HEK293 (cell line): ENCODE data around the gene PARVA.

Experiments
- GLI4 ChIP-seq: fragments of 450-650 bp; formaldehyde crosslinking; IDR thresholded peaks from 2 replicates; pipeline ENCODE4 v1.5.1; 2016; ENCODE audit warnings: missing biosample characterization, missing genetic modification characterization
- MYNN ChIP-seq: fragments of 450-650 bp; formaldehyde crosslinking; IDR thresholded peaks from 2 replicates; pipeline ENCODE4 v1.5.1; 2016; ENCODE audit warnings: missing biosample characterization, missing genetic modification characterization, borderline replicate concordance
- MZF1 ChIP-seq: fragments of 450-650 bp; formaldehyde crosslinking; IDR thresholded peaks from 2 replicates; pipeline ENCODE4 v1.5.1; 2017; ENCODE audit warnings: missing biosample characterization, missing genetic modification characterization, borderline replicate concordance
- ZBTB7A ChIP-seq: fragments of 450-650 bp; formaldehyde crosslinking; IDR thresholded peaks from 2 replicates; pipeline ENCODE4 v1.5.1; 2016; ENCODE audit warnings: low read depth, missing biosample characterization, missing genetic modification characterization
- ZFHX2 ChIP-seq: fragments of 450-650 bp; formaldehyde crosslinking; conservative IDR thresholded peaks from 2 replicates; pipeline ENCODE4 v1.5.1; 2016; ENCODE audit warnings: missing biosample characterization, missing genetic modification characterization
- ZNF274 ChIP-seq, 2 experiments: fragments of 200-500 bp in 1 of 2; fragments of 450-650 bp in 1 of 2; sonication (Bioruptor generic) in 1 of 2; formaldehyde crosslinking in 1 of 2; IDR thresholded peaks; 2 replicates each; pipeline versions ENCODE4 v1.5.1 to v1.6.1; 2014 to 2016; ENCODE audit warnings: borderline replicate concordance in 1 of 2, inconsistent platforms in 1 of 2, low read length in 1 of 2, missing biosample characterization in 1 of 2, missing genetic modification characterization in 1 of 2
- ZNF350 ChIP-seq: fragments of 450-650 bp; formaldehyde crosslinking; IDR thresholded peaks from 2 replicates; pipeline ENCODE4 v1.5.0; 2017; ENCODE audit warnings: missing biosample characterization, mild to moderate bottlenecking, missing genetic modification characterization
- ZNF366 ChIP-seq: fragments of 450-650 bp; formaldehyde crosslinking; conservative IDR thresholded peaks from 2 replicates; pipeline ENCODE4 v1.5.1; 2016; ENCODE audit warnings: missing biosample characterization, missing genetic modification characterization
- ZNF660 ChIP-seq: fragments of 450-650 bp; IDR thresholded peaks from 2 replicates; pipeline ENCODE4 v1.5.1; 2018; ENCODE audit warnings: missing biosample characterization, mild to moderate bottlenecking, missing genetic modification characterization
- TF ChIP-seq, protein P1 (sequence below): fragments of 450-650 bp; formaldehyde crosslinking; IDR thresholded peaks from 2 replicates; pipeline ENCODE4 v1.5.1; 2016; ENCODE audit warnings: missing biosample characterization, missing genetic modification characterization
- TF ChIP-seq, protein P2 (sequence below): IDR thresholded peaks from 2 replicates; pipeline ENCODE4 v1.6.1; 2011; ENCODE audit warnings: mild to moderate bottlenecking, low read depth, low read length, borderline replicate concordance
- TF ChIP-seq, protein P3 (sequence below): fragments of 450-650 bp; formaldehyde crosslinking; IDR thresholded peaks from 2 replicates; pipeline ENCODE4 v1.5.1; 2017; ENCODE audit warnings: missing biosample characterization, missing genetic modification characterization

DNA sequence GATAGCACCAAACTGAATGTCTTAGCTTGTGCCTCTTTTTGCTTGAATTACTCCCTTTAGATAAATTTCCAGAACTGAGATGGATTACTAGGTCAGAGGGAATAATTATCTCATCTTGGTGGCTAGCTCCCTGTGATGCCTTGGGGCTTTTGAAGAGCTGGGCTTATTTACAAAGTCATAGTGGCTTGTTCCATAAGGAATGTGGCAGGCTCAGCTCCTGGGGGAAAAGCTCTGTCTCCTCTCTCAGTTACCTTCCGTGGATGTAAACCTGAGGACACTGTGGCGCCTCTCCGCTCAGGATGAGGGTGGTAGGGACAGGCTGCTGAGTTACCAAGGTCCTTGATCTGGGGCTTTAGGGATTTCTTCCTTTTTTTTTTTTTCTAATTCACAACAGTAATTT, 121.7 kb downstream of the PARVA start:
- TF ChIP-seq, protein P1, sequence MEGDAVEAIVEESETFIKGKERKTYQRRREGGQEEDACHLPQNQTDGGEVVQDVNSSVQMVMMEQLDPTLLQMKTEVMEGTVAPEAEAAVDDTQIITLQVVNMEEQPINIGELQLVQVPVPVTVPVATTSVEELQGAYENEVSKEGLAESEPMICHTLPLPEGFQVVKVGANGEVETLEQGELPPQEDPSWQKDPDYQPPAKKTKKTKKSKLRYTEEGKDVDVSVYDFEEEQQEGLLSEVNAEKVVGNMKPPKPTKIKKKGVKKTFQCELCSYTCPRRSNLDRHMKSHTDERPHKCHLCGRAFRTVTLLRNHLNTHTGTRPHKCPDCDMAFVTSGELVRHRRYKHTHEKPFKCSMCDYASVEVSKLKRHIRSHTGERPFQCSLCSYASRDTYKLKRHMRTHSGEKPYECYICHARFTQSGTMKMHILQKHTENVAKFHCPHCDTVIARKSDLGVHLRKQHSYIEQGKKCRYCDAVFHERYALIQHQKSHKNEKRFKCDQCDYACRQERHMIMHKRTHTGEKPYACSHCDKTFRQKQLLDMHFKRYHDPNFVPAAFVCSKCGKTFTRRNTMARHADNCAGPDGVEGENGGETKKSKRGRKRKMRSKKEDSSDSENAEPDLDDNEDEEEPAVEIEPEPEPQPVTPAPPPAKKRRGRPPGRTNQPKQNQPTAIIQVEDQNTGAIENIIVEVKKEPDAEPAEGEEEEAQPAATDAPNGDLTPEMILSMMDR = no peak
- TF ChIP-seq ZNF350 (tag by site-specific recombination) (no peak), ZBTB7A (tag by site-specific recombination) (no peak), GLI4 (tag by site-specific recombination) (no peak), ZNF660 (tag by site-specific recombination) (no peak), MZF1 (no peak), ZNF366 (tag by site-specific recombination) (no peak), ZNF274 (IDR thresholded peaks at IDR 0.05; ENCODE audit: low read length) (no peak), ZNF274 (tag by site-specific recombination; IDR thresholded peaks at IDR 0.05; ENCODE audit: borderline replicate concordance) (no peak), ZFHX2 (tag by site-specific recombination) (no peak), MYNN (no peak)
- TF ChIP-seq, protein P2, sequence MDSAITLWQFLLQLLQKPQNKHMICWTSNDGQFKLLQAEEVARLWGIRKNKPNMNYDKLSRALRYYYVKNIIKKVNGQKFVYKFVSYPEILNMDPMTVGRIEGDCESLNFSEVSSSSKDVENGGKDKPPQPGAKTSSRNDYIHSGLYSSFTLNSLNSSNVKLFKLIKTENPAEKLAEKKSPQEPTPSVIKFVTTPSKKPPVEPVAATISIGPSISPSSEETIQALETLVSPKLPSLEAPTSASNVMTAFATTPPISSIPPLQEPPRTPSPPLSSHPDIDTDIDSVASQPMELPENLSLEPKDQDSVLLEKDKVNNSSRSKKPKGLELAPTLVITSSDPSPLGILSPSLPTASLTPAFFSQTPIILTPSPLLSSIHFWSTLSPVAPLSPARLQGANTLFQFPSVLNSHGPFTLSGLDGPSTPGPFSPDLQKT = no peak
- TF ChIP-seq, protein P3, sequence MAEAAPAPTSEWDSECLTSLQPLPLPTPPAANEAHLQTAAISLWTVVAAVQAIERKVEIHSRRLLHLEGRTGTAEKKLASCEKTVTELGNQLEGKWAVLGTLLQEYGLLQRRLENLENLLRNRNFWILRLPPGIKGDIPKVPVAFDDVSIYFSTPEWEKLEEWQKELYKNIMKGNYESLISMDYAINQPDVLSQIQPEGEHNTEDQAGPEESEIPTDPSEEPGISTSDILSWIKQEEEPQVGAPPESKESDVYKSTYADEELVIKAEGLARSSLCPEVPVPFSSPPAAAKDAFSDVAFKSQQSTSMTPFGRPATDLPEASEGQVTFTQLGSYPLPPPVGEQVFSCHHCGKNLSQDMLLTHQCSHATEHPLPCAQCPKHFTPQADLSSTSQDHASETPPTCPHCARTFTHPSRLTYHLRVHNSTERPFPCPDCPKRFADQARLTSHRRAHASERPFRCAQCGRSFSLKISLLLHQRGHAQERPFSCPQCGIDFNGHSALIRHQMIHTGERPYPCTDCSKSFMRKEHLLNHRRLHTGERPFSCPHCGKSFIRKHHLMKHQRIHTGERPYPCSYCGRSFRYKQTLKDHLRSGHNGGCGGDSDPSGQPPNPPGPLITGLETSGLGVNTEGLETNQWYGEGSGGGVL (tag by site-specific recombination) = no peak
